ENCODE results near the gene SLC9A7. TPM values are rescaled to one million over a fixed set of nuclear protein-coding genes. Genes with fewer than 3 reads are reported as not detected.

Gene SLC9A7
- total and polyA plus RNA-seq, 2 donors (not counting 3 experiments of a cell fraction or from before 2014, with no cell fraction given), result 4.6 to 7.5 TPM

DNA sequence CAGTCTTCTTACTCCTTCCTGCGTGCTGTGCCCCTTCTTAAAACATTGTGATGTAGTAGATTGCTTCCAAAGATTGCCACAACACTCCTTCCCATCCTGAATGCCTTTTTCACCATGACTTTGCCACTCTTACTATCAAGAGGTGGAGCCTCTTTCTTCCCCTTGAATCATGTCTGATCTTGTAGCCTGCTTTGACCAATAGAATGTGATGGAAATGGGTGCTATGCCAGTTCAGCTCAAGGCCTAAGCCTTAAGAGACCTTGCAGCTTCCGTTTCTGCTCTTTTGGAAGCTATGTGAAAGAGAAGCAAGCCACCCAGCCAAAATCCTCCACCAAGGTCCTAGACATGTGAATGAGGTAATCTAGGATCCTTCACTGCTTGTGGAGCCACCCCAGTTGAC lies 46.4 kb upstream of the SLC9A7 start:
- no peak overlapping the region for H3K27ac ChIP-seq (ENCODE audit: insufficient read depth, low read depth, low read length)
- H3K79me2 ChIP-seq (ENCODE audit: control insufficient read depth, insufficient read depth, low read length), result no peaks in the 10 kb centered on the region
- no peaks in the 10 kb centered on the region for H4K20me1 ChIP-seq (replicated peaks; ENCODE audit: control insufficient read depth, extremely low read depth, insufficient read depth, low read length)
- dilution Hi-C loops (cut with MboI; ENCODE audit: extremely low pct_ligation_motif_present, low sequenced_read_pairs) (no loop called here), intact Hi-C loops (cut with micrococcal nuclease) (no loop called here)
- FAIRE-seq (no peak), DNase-seq (ENCODE audit: low read depth, low spot score) (no peak)
- CTCF ChIA-PET, result interaction anchor here (0.9 to 1.0 kb wide), 2 partner anchors 218 to 225 kb away, joined by 3 read pairs; no protein-coding TSS in a partner anchor
- H3K9me1 ChIP-seq (replicated peaks; ENCODE audit: control insufficient read depth, extremely low read depth, insufficient read depth, low read length), result no peaks in the 10 kb centered on the region
- H3K9me3 ChIP-seq (replicated peaks; ENCODE audit: control insufficient read depth, insufficient read depth, low read length), result no peaks in the 10 kb centered on the region
- H3K27me3 ChIP-seq (ENCODE audit: control insufficient read depth in 2 of 2, insufficient read depth in 2 of 2, low read length in 2 of 2), result no peaks in the 10 kb centered on the region
- H3K9ac ChIP-seq (replicated peaks; ENCODE audit: extremely low read depth, insufficient read depth, low read length), result no peak overlapping the region
- no TSS peak for BruUV-seq (replicated peaks)
- no peak for TF ChIP-seq GATA2 (IDR thresholded peaks at IDR 0.05; ENCODE audit: insufficient read depth, insufficient read length, low read depth, low read length)
- TF ChIP-seq, protein P1, sequence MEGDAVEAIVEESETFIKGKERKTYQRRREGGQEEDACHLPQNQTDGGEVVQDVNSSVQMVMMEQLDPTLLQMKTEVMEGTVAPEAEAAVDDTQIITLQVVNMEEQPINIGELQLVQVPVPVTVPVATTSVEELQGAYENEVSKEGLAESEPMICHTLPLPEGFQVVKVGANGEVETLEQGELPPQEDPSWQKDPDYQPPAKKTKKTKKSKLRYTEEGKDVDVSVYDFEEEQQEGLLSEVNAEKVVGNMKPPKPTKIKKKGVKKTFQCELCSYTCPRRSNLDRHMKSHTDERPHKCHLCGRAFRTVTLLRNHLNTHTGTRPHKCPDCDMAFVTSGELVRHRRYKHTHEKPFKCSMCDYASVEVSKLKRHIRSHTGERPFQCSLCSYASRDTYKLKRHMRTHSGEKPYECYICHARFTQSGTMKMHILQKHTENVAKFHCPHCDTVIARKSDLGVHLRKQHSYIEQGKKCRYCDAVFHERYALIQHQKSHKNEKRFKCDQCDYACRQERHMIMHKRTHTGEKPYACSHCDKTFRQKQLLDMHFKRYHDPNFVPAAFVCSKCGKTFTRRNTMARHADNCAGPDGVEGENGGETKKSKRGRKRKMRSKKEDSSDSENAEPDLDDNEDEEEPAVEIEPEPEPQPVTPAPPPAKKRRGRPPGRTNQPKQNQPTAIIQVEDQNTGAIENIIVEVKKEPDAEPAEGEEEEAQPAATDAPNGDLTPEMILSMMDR (IDR thresholded peaks at IDR 0.05; ENCODE audit: extremely low read depth in 1 of 2, insufficient read depth in 1 of 2, low read depth in 1 of 2, low read length in 2 of 2), result no peak
- no peak for TF ChIP-seq POLR2AphosphoS5 (IDR thresholded peaks at IDR 0.05; ENCODE audit: insufficient read depth, low read depth, low read length)
- TF ChIP-seq EZH2 (IDR thresholded peaks at IDR 0.05; ENCODE audit: borderline replicate concordance, low read depth, low read length, severe bottlenecking), result no peak
- no peak for TF ChIP-seq POLR2A (IDR thresholded peaks at IDR 0.05; ENCODE audit: low read depth, low read length)
- no peaks in the 10 kb centered on the region for H3K36me3 ChIP-seq (ENCODE audit: control insufficient read depth in 2 of 2, extremely low read depth in 1 of 2, insufficient read depth in 2 of 2, low read length in 2 of 2)
- POLR2A ChIA-PET, result no interaction called here
- no peaks in the 10 kb centered on the region for H3K4me1 ChIP-seq (ENCODE audit: control insufficient read depth, extremely low read depth, insufficient read depth, low read length)
- no peak overlapping the region for H3K4me2 ChIP-seq (ENCODE audit: insufficient read depth, low read length)
- no peak overlapping the region for H2AFZ ChIP-seq (ENCODE audit: low read depth, low read length)
- H3K4me3 ChIP-seq (replicated peaks in 1 of 3; ENCODE audit: insufficient read depth in 1 of 3, low read depth in 1 of 3, low read length in 3 of 3), result no peak overlapping the region

DNA sequence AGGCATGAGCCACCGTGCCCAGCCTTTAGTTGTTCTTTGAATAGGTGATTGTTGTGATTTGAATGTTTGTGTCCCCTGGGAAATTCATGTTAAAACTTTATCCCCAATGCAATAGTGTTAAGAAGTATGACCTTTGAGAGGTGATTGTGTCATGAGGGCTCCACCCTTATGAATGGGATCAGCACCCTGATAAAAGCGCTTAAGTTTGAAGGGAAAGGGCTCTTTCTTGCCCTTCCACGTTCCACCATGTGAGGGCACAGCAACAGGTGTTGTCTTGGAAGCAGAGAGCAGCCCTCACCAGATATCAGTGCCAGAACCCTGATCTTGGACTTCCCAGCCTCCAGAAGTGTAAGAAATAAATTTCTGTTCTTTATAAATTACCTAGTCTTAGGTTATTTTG lies 44.2 kb upstream of the SLC9A7 start:
- Histone ChIP-seq H3K79me2 (ENCODE audit: control insufficient read depth, insufficient read depth, low read length) (no peaks in the 10 kb centered on the region), H2AFZ (ENCODE audit: low read depth, low read length) (no peak overlapping the region), H4K20me1 (replicated peaks; ENCODE audit: control insufficient read depth, extremely low read depth, insufficient read depth, low read length) (no peaks in the 10 kb centered on the region), H3K27me3 (ENCODE audit: control insufficient read depth in 2 of 2, insufficient read depth in 2 of 2, low read length in 2 of 2) (no peaks in the 10 kb centered on the region), H3K27ac (ENCODE audit: insufficient read depth, low read depth, low read length) (no peak overlapping the region), H3K9me3 (replicated peaks; ENCODE audit: control insufficient read depth, insufficient read depth, low read length) (no peaks in the 10 kb centered on the region), H3K4me2 (ENCODE audit: insufficient read depth, low read length) (no peak overlapping the region), H3K4me1 (ENCODE audit: control insufficient read depth, extremely low read depth, insufficient read depth, low read length) (no peaks in the 10 kb centered on the region), H3K36me3 (ENCODE audit: control insufficient read depth in 2 of 2, extremely low read depth in 1 of 2, insufficient read depth in 2 of 2, low read length in 2 of 2) (no peaks in the 10 kb centered on the region), H3K4me3 (replicated peaks in 1 of 3; ENCODE audit: insufficient read depth in 1 of 3, low read depth in 1 of 3, low read length in 3 of 3) (no peak overlapping the region), H3K9me1 (replicated peaks; ENCODE audit: control insufficient read depth, extremely low read depth, insufficient read depth, low read length) (no peaks in the 10 kb centered on the region), H3K9ac (replicated peaks; ENCODE audit: extremely low read depth, insufficient read depth, low read length) (no peak overlapping the region)
- POLR2A ChIA-PET, result no interaction called here
- dilution Hi-C loops (cut with MboI; ENCODE audit: extremely low pct_ligation_motif_present, low sequenced_read_pairs) (no loop called here), intact Hi-C loops (cut with micrococcal nuclease) (loop anchor here (5.0 kb wide), 1 partner anchor 289 kb away; no protein-coding TSS in a partner anchor)
- CTCF ChIA-PET, result interaction anchor here (1.2 to 1.4 kb wide), 2 partner anchors 290 to 291 kb away, joined by 6 read pairs; no protein-coding TSS in a partner anchor
- FAIRE-seq (no peak), DNase-seq (ENCODE audit: low read depth, low spot score) (no peak)
- no TSS peak for BruUV-seq (replicated peaks)
- no peak for TF ChIP-seq MYC (IDR thresholded peaks at IDR 0.05; ENCODE audit: low read depth, low read length)
- TF ChIP-seq FOS (IDR thresholded peaks at IDR 0.05; ENCODE audit: borderline replicate concordance, insufficient read depth, low read length), result no peak
- TF ChIP-seq POLR2AphosphoS5 (IDR thresholded peaks at IDR 0.05; ENCODE audit: insufficient read depth, low read depth, low read length), result no peak
- no peak for TF ChIP-seq GATA2 (IDR thresholded peaks at IDR 0.05; ENCODE audit: insufficient read depth, insufficient read length, low read depth, low read length)
- no peak for TF ChIP-seq JUN (IDR thresholded peaks at IDR 0.05; ENCODE audit: borderline replicate concordance, insufficient read depth, insufficient read length, low read depth)
- TF ChIP-seq, protein P1 (IDR thresholded peaks at IDR 0.05; ENCODE audit: extremely low read depth in 1 of 2, insufficient read depth in 1 of 2, low read depth in 1 of 2, low read length in 2 of 2), result peak in 1 of 2 donors; percentile 20
- TF ChIP-seq POLR2A (IDR thresholded peaks at IDR 0.05; ENCODE audit: low read depth, low read length), result no peak
